ENCODE results near the gene KLC3. TPM values are rescaled to one million over a fixed set of nuclear protein-coding genes. Genes with fewer than 3 reads are reported as not detected.

The KLC3 gene
- total and polyA plus RNA-seq, 2 of the 8 experiments (the other 6 are each of a cell fraction or from before 2014, with no cell fraction given), result 1.3 to 2.8 TPM

- Histone ChIP-seq H3K23ac (ENCODE audit: insufficient read length) (no peak overlapping the region), H2BK5ac (ENCODE audit: low read depth, low read length) (no peak overlapping the region; the same call in 1 of the 2 replicates), H3K18ac (ENCODE audit: extremely low read depth, low read length) (no peak overlapping the region), H4K8ac (ENCODE audit: extremely low read depth, insufficient read depth, low read length) (0 out of 2 replicates have a peak overlapping the region, but pooled peaks have one; percentile 3), H4K20me1 (replicated peaks in 1 of 2; ENCODE audit: control insufficient read depth in 1 of 2, insufficient read depth in 2 of 2, low read length in 2 of 2) (no peaks in the 10 kb centered on the region), H2BK120ac (replicated peaks; ENCODE audit: low read depth, low read length) (no peak overlapping the region), H2BK12ac (ENCODE audit: low read depth, low read length) (peak overlapping the region; percentile 50; the same call in 1 of the 2 replicates), H3K79me2 (ENCODE audit: control insufficient read depth in 1 of 2, insufficient read depth in 2 of 2, low read length in 2 of 2) (no peaks in the 10 kb centered on the region), H3K4ac (replicated peaks; ENCODE audit: insufficient read length, low read depth, low read length) (no peak overlapping the region), H3K56ac (replicated peaks; ENCODE audit: insufficient read length, low read depth, low read length) (no peak overlapping the region), H3K79me1 (ENCODE audit: low read depth, low read length) (no peaks in the 10 kb centered on the region), H3K27ac (ENCODE audit: low read depth, low read length) (no peak overlapping the region), H3K9ac (replicated peaks in 1 of 4; ENCODE audit: extremely low read depth in 1 of 4, low read depth in 3 of 4, low read length in 3 of 4) (no peak overlapping the region), H2BK15ac (ENCODE audit: low read length) (no peak overlapping the region), H3K27me3 (replicated peaks in 1 of 4; ENCODE audit: control insufficient read depth in 3 of 4, extremely low read depth in 1 of 4, insufficient read depth in 3 of 4, low read length in 3 of 4) (peaks cover 0 to 13% (median 10%) of the 10 kb centered on the region in 4 experiments; a peak in 3 of 7 replicates), H3K9me3 (ENCODE audit: insufficient read depth in 2 of 2, low read depth in 1 of 2, low read length in 1 of 2) (no peaks in the 10 kb centered on the region), H3K36me3 (ENCODE audit: control insufficient read depth in 2 of 4, insufficient read depth in 4 of 4, low read length in 3 of 4) (no peaks in the 10 kb centered on the region; a peak in 3 of 8 replicates), H4K5ac (ENCODE audit: insufficient read length, low read depth, low read length) (no peak overlapping the region), H2BK20ac (ENCODE audit: low read length) (no peak overlapping the region), H3K4me2 (ENCODE audit: insufficient read depth in 1 of 2, low read depth in 2 of 2, low read length in 2 of 2) (no peak overlapping the region), H2AFZ (ENCODE audit: low read length) (no peak overlapping the region), H3K14ac (ENCODE audit: insufficient read length) (no peak overlapping the region), H3K4me1 (replicated peaks in 1 of 4; ENCODE audit: control insufficient read depth in 3 of 4, insufficient read depth in 4 of 4, low read length in 3 of 4) (no peaks in the 10 kb centered on the region; a peak in 2 of 7 replicates), H4K91ac (replicated peaks; ENCODE audit: insufficient read length, low read length) (no peak overlapping the region), H3K23me2 (ENCODE audit: low read depth, low read length) (no peaks in the 10 kb centered on the region; the same call in 1 of the 2 replicates), H3K4me3 (ENCODE audit: extremely low read depth in 1 of 4, insufficient read depth in 2 of 4, low read depth in 3 of 4, low read length in 4 of 4) (no peak overlapping the region), H2AK5ac (ENCODE audit: low read depth, low read length) (no peak overlapping the region)
- 81% methylated on average over 4 of the region's 4 CpGs; no CpG with 5 or more reads in 1 of the 2 experiments for WGBS, 2 experiments (ENCODE audit: extremely low coverage in 1 of 2, insufficient coverage in 1 of 2, insufficient read length in 1 of 2, insufficient replicate concordance in 2 of 2, low coverage in 1 of 2, low lambda C conversion rate in 2 of 2, missing lambda C conversion rate in 1 of 2)
- ChIA-PET CTCF (ENCODE audit: partially characterized antibody) (interaction anchor here (0.7 to 1.3 kb wide), 2 partner anchors 9 to 57 kb away, joined by 3 to 6 read pairs; no protein-coding TSS in a partner anchor), POLR2A (ENCODE audit: partially characterized antibody) (interaction anchor here (0.7 to 1.4 kb wide), 2 partner anchors 26 to 29 kb away, joined by 3 to 4 read pairs; no protein-coding TSS in a partner anchor)
- FAIRE-seq (no peak), DNase-seq (ENCODE audit: low read depth in 1 of 2, low spot score in 2 of 2) (no peak)
- TF ChIP-seq TCF12 (IDR thresholded peaks at IDR 0.05; ENCODE audit: low read depth, low read length) (no peak), CBX8 (IDR thresholded peaks at IDR 0.05; ENCODE audit: borderline replicate concordance, low read depth, low read length) (no peak), BACH1 (IDR thresholded peaks at IDR 0.05; ENCODE audit: low read length) (no peak)
Measured at GRCh38 chr19:45304141-45304926, 36.2 kb upstream of the KLC3 start.

Data from H1 (cell line).